Smooth muscle cell of the brain vasculature (primary cell): Measurements from ENCODE around the gene H2AZ2.
A peak's percentile ranks its signal among the peaks of the same experiment; 100 is the strongest.
"Not testable (repeated sequence)": the region's sequence is repeated elsewhere in the genome, so short reads cannot be mapped to it uniquely, and the experiment has no call there.

Source experiments
- DNase-seq: peaks from one replicate; pipeline ENCODE4 v3.0.0-alpha.2; 2012; ENCODE audit warnings: low read depth, low spot score

H2AZ2 gene

GRCh38 chr7:44870780-44871179, 22.9 kb upstream of the H2AZ2 start:
- not testable (repeated sequence) for DNase-seq

GRCh38 chr7:44870336-44870735, 22.4 kb upstream of the H2AZ2 start:
- not testable (repeated sequence) for DNase-seq

GRCh38 chr7:44867073-44867995, 19.4 kb upstream of the H2AZ2 start:
- DNase-seq = no peak

GRCh38 chr7:44861949-44862348, 14.1 kb upstream of the H2AZ2 start:
- not testable (repeated sequence) for DNase-seq

- no peak for DNase-seq
Measured at GRCh38 chr7:44858161-44858560, 10.3 kb upstream of the H2AZ2 start.

GRCh38 chr7:44854644-44855364, 6.9 kb upstream of the H2AZ2 start:
- no peak for DNase-seq

GRCh38 chr7:44853391-44853790, 5.5 kb upstream of the H2AZ2 start:
- no peak for DNase-seq

- no peak for DNase-seq
Measured at GRCh38 chr7:44852590-44852989, 4.7 kb upstream of the H2AZ2 start.

GRCh38 chr7:44849885-44850544, 2.1 kb upstream of the H2AZ2 start:
- no peak for DNase-seq

GRCh38 chr7:44849259-44849884, 1.5 kb upstream of the H2AZ2 start:
- no peak for DNase-seq

GRCh38 chr7:44847509-44847919, 373 bp downstream of the H2AZ2 start:
- DNase-seq = peak; percentile 62

- DNase-seq = no peak
Measured at GRCh38 chr7:44846816-44847508, 925 bp downstream of the H2AZ2 start.

- not testable (repeated sequence) for DNase-seq
Measured at GRCh38 chr7:44846390-44846789, 1.5 kb downstream of the H2AZ2 start.

GRCh38 chr7:44845451-44845850, 2.4 kb downstream of the H2AZ2 start:
- no peak for DNase-seq

GRCh38 chr7:44843440-44843839, 4.4 kb downstream of the H2AZ2 start:
- DNase-seq = not testable (repeated sequence)

GRCh38 chr7:44842675-44843074, 5.2 kb downstream of the H2AZ2 start:
- not testable (repeated sequence) for DNase-seq

GRCh38 chr7:44838751-44839150, 9.1 kb downstream of the H2AZ2 start:
- no peak for DNase-seq

GRCh38 chr7:44827567-44827966, 20.3 kb downstream of the H2AZ2 start:
- DNase-seq = no peak

- no peak for DNase-seq
Measured at GRCh38 chr7:44824894-44825526, 22.9 kb downstream of the H2AZ2 start.

- no peak for DNase-seq
Measured at GRCh38 chr7:44823255-44823781, 24.6 kb downstream of the H2AZ2 start.
